Hepatocyte (in vitro differentiated cells): ENCODE data around the gene RUNX1. TPM values are rescaled to one million over a fixed set of nuclear protein-coding genes. Genes with fewer than 3 reads are reported as not detected.
A peak's percentile ranks its signal among the peaks of the same experiment; 100 is the strongest.

Experiments used
- DNase-seq: peaks from one replicate; pipeline ENCODE4 v3.0.0-alpha.2; 2016; ENCODE audit warnings: low spot score
- H2AFZ ChIP-seq: fragments of 200-600 bp; sonication (generic); 2 replicates; pipeline ENCODE4 v1.6.0; 2016; ENCODE audit warnings: antibody characterized with exemption, mild to moderate bottlenecking
- H3K27ac ChIP-seq: fragments of 200-600 bp; sonication (generic); 2 replicates; pipeline ENCODE4 v1.5.1; 2016; ENCODE audit warnings: mild to moderate bottlenecking
- H3K27me3 ChIP-seq: fragments of 200-600 bp; sonication (generic); 2 replicates; pipeline ENCODE4 v1.6.1; 2016
- H3K36me3 ChIP-seq: fragments of 200-600 bp; sonication (generic); replicated peaks from 2 replicates; pipeline ENCODE4 v1.5.1; 2016; ENCODE audit warnings: low read depth; ENCODE audit not compliant: insufficient read depth
- H3K4me1 ChIP-seq: fragments of 200-600 bp; sonication (generic); 2 replicates; pipeline ENCODE4 v1.5.1; 2016; ENCODE audit warnings: mild to moderate bottlenecking, moderate library complexity; ENCODE audit not compliant: insufficient read depth
- H3K4me2 ChIP-seq: fragments of 200-600 bp; sonication (generic); 2 replicates; pipeline ENCODE4 v1.6.0; 2016
- H3K4me3 ChIP-seq: fragments of 200-600 bp; sonication (generic); 2 replicates; pipeline ENCODE4 v1.5.1; 2016; ENCODE audit warnings: mild to moderate bottlenecking
- H3K79me2 ChIP-seq: fragments of 200-600 bp; sonication (generic); 2 replicates; pipeline ENCODE4 v1.6.0; 2017; ENCODE audit warnings: mild to moderate bottlenecking
- H3K9me2 ChIP-seq: fragments of 200-600 bp; sonication (generic); replicated peaks from 2 replicates; pipeline ENCODE4 v1.6.0; 2017; ENCODE audit warnings: mild to moderate bottlenecking; ENCODE audit not compliant: insufficient read depth
- H3K9me3 ChIP-seq: fragments of 200-600 bp; sonication (generic); 2 replicates; pipeline ENCODE4 v1.5.1; 2016; ENCODE audit warnings: low read depth, mild to moderate bottlenecking
- H4K20me1 ChIP-seq: fragments of 200-600 bp; sonication (generic); 2 replicates; pipeline ENCODE4 v1.6.0; 2016; ENCODE audit warnings: mild to moderate bottlenecking; ENCODE audit not compliant: insufficient read depth, poor library complexity, severe bottlenecking
- CTCF ChIP-seq: fragments of 200-600 bp; sonication (generic); IDR thresholded peaks from 2 replicates; pipeline ENCODE4 v1.5.1; 2016; ENCODE audit warnings: antibody characterized with exemption, mild to moderate bottlenecking; ENCODE audit not compliant: poor library complexity
- EZH2 ChIP-seq: fragments of 200-600 bp; sonication (generic); IDR thresholded peaks from 2 replicates; pipeline ENCODE4 v1.6.1; 2016; ENCODE audit warnings: antibody characterized with exemption, mild to moderate bottlenecking, borderline replicate concordance
- EZH2phosphoT487 ChIP-seq: fragments of 200-600 bp; sonication (generic); IDR thresholded peaks from one replicate; pipeline ENCODE4 v1.6.1; 2018; ENCODE audit warnings: antibody characterized with exemption, mild to moderate bottlenecking, low read depth, moderate library complexity; ENCODE audit not compliant: unreplicated experiment, severe bottlenecking
- WGBS: methylation state at CpG from one replicate; pipeline ENCODE4 v1.1.6; 2016; ENCODE audit warnings: low lambda C conversion rate; ENCODE audit errors: missing lambda C conversion rate; 5-methylcytosine and 5-hydroxymethylcytosine counted together
- polyA plus RNA-seq: library from polyadenylated mRNA; unstranded; fragments of >200 nt; fragmentation: Nextera tagmentation; extraction: Ambion mirVana; gene quantifications from 2 replicates; pipeline ENCODE4 v1.2.1, GENCODE V29; 2016
- total RNA-seq: library from RNA; depleted of rRNA; stranded (reverse); fragments of >200 nt; gene quantifications from 2 replicates; pipeline ENCODE4 v1.2.3, GENCODE V29; 2014

RUNX1 gene
- total and polyA plus RNA-seq, 2 experiments from 2014 or later = 8.5 to 10.9 TPM

GRCh38 chr21:34889676-34890469 is 159.2 kb downstream of the RUNX1 start:
- H3K9me3 ChIP-seq = no peaks in the 10 kb centered on the region
- no peaks in the 10 kb centered on the region for H3K9me2 ChIP-seq
- H3K4me3 ChIP-seq = peak overlapping the region; percentile 87
- DNase-seq = peak; percentile 94
- H4K20me1 ChIP-seq = peaks cover 3% of the 10 kb centered on the region
- WGBS = 1% methylated on average over 67 of the region's 98 CpGs
- H3K27me3 ChIP-seq = peaks cover 33% of the 10 kb centered on the region
- peak; percentile 69 for TF ChIP-seq CTCF
- TF ChIP-seq EZH2 = no peak
- TF ChIP-seq EZH2phosphoT487 = no peak
- no peaks in the 10 kb centered on the region for H3K36me3 ChIP-seq
- peaks cover 3% of the 10 kb centered on the region for H3K4me1 ChIP-seq
- H3K4me2 ChIP-seq = peak overlapping the region; percentile 97
- peaks cover 26% of the 10 kb centered on the region for H3K79me2 ChIP-seq
- peak overlapping the region; percentile 99 for H3K27ac ChIP-seq
- peak overlapping the region; percentile 87 for H2AFZ ChIP-seq

- no peak for TF ChIP-seq EZH2
- no peak for TF ChIP-seq EZH2phosphoT487
- TF ChIP-seq CTCF = no peak
- WGBS = 1% methylated on average over 27 of the region's 45 CpGs
- Histone ChIP-seq H3K27ac (peak overlapping the region; percentile 99), H3K4me1 (peaks cover 3% of the 10 kb centered on the region), H3K79me2 (peaks cover 32% of the 10 kb centered on the region), H3K4me2 (peak overlapping the region; percentile 97), H2AFZ (peak overlapping the region; percentile 87), H3K4me3 (peak overlapping the region; percentile 87), H3K36me3 (no peaks in the 10 kb centered on the region), H4K20me1 (peaks cover 3% of the 10 kb centered on the region), H3K9me3 (no peaks in the 10 kb centered on the region), H3K27me3 (peaks cover 33% of the 10 kb centered on the region), H3K9me2 (no peaks in the 10 kb centered on the region)
- peak; percentile 78 for DNase-seq
These were observed 159.8 kb downstream of the RUNX1 start for GRCh38 chr21:34889320-34889675.

GRCh38 chr21:34888569-34889319 is 160.4 kb downstream of the RUNX1 start:
- H3K27me3 ChIP-seq = peaks cover 27% of the 10 kb centered on the region
- H4K20me1 ChIP-seq = peaks cover 3% of the 10 kb centered on the region
- H3K9me2 ChIP-seq = no peaks in the 10 kb centered on the region
- H3K4me2 ChIP-seq = peak overlapping the region; percentile 97
- WGBS = under 1% methylated on average over 64 of the region's 96 CpGs
- peak; percentile 97 for DNase-seq
- no peaks in the 10 kb centered on the region for H3K36me3 ChIP-seq
- peak overlapping the region; percentile 87 for H3K4me3 ChIP-seq
- H3K4me1 ChIP-seq = peaks cover 3% of the 10 kb centered on the region
- H2AFZ ChIP-seq = peak overlapping the region; percentile 87
- no peak for TF ChIP-seq CTCF
- no peak for TF ChIP-seq EZH2phosphoT487
- no peak for TF ChIP-seq EZH2
- peaks cover 38% of the 10 kb centered on the region for H3K79me2 ChIP-seq
- peak overlapping the region; percentile 99 for H3K27ac ChIP-seq
- no peaks in the 10 kb centered on the region for H3K9me3 ChIP-seq
